ENCODE measurements around the gene SMAP1. TPM values are rescaled to one million over a fixed set of nuclear protein-coding genes. Genes with fewer than 3 reads are reported as not detected.

The SMAP1 gene
- total RNA-seq, 1 donor from 2014 or later: 26.3 TPM

GRCh38 chr6:70901324-70901723, 233.6 kb downstream of the SMAP1 start:
- H3K4me3 Mint-ChIP-seq: no peak overlapping the region
- H3K9me3 Mint-ChIP-seq: no peaks in the 10 kb centered on the region
- no peak for DNase-seq (ENCODE audit: low spot score)
- no peaks in the 10 kb centered on the region for H3K36me3 Mint-ChIP-seq (ENCODE audit: low read depth)
- H3K27ac Mint-ChIP-seq: no peak overlapping the region
- no peaks in the 10 kb centered on the region for H3K4me1 Mint-ChIP-seq (ENCODE audit: low read depth)
- H3K27me3 Mint-ChIP-seq (ENCODE audit: insufficient read depth): peaks cover 3% of the 10 kb centered on the region
- intact Hi-C loops (cut with micrococcal nuclease): no loop called here

GRCh38 chr6:70903665-70904452, 236.2 kb downstream of the SMAP1 start:
- Mint-ChIP-seq H3K4me3 (no peak overlapping the region), H3K27me3 (ENCODE audit: insufficient read depth) (peaks cover 2% of the 10 kb centered on the region), H3K4me1 (ENCODE audit: low read depth) (no peaks in the 10 kb centered on the region), H3K9me3 (no peaks in the 10 kb centered on the region), H3K27ac (no peak overlapping the region), H3K36me3 (ENCODE audit: low read depth) (no peaks in the 10 kb centered on the region)
- DNase-seq (ENCODE audit: low spot score): no peak
- intact Hi-C loops (cut with micrococcal nuclease): no loop called here

- H3K9me3 Mint-ChIP-seq: no peaks in the 10 kb centered on the region
- H3K27me3 Mint-ChIP-seq (ENCODE audit: insufficient read depth): peaks cover 2% of the 10 kb centered on the region
- intact Hi-C loops (cut with micrococcal nuclease): no loop called here
- no peaks in the 10 kb centered on the region for H3K4me1 Mint-ChIP-seq (ENCODE audit: low read depth)
- H3K27ac Mint-ChIP-seq: no peak overlapping the region
- H3K36me3 Mint-ChIP-seq (ENCODE audit: low read depth): no peaks in the 10 kb centered on the region
- H3K4me3 Mint-ChIP-seq: no peak overlapping the region
- DNase-seq (ENCODE audit: low spot score): no peak
Observed at GRCh38 chr6:70905742-70906141, 238.1 kb downstream of the SMAP1 start.

Other genes with a start within 250 kb of the SMAP1 start
- 10.6 and 11.8 TPM in 2 replicates for gene SDHAF4, start 101.0 kb upstream of the SMAP1 start, total RNA-seq

All from activated T-helper 1 cell treated with anti-CD3 and anti-CD28 coated beads, Interleukin-12 subunit alpha, Interleukin-12 subunit beta, Interleukin-2, Interleukin-4 antibody, amounts not matched to agents 30 ng/mL and 10 ng/mL and 1 ng/mL, durations not matched to agents 14 hours and 24 hours and 36 hours (primary cell).